ENCODE measurements around the gene KCNK1.

KCNK1 gene

GRCh38 chr1:233613252-233614172, at the start of gene KCNK1:
TSS of gene KCNK1 (plus strand) at chr1:233614106. CDS start at chr1:233614172, 66 bp downstream.
- DNase-seq: peak; percentile 88

DNA sequence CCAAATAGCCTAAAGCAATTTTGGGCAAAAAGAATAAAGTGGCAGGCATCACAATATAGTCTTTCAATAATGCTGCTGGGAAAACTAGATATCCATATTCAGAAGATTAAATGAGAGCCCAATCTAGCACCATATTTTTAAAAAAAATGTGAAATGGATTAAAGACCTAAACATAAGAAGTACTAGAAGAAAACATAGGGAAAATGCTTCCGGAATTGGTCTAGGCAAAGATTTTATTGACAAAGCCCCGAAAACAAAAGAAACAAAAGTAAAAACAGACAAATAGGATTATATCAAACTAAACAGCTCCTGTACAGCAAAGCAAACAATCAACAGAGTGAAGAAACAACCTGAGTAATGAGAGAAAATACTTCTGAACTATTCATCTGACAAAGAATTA, 48.6 kb upstream of the KCNK1 start:
- DNase-seq: no peak

DNA sequence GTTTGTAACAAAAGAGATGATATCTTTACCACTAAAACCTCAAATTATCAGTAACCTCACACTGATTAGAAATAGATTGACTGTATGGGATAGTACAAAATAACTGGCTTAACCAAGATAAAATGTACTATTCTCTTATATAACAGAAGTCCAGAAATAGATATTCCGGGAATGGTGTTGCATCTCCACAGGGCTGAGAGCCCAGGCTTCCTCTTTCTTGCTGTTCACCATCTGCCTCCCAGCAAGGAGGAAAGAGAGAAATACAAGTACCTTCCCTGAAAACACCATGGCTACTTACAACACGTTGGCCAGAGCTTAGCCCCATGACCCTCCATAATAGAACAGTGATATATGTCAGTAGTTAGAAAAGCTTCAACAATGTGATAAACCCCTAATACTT, 47.0 kb upstream of the KCNK1 start:
- no peak for DNase-seq

DNA sequence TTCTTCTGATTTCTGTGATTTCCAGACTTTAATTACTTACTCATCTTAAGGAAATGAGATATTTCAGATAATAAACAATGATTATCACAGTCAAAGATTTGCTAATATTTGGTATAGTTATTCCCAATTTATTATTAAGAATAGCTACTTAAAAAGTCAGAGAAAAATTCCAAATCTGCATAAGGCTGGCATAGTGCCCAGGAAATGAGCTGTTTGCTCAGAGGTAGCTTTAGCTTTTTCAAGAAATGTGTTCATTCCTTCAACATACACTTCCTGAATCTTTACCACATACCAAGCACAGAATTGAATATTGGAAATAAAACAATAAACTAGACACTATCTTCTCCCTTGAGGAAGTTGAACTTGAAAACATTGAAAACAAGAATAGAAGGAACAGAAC, 44.3 kb upstream of the KCNK1 start:
- peak; percentile 50 for DNase-seq

- no peak for DNase-seq
Measured at GRCh38 chr1:233570216-233570615, 43.7 kb upstream of the KCNK1 start.

- no peak for DNase-seq
Measured at GRCh38 chr1:233570706-233571105, 43.2 kb upstream of the KCNK1 start.

GRCh38 chr1:233572896-233573295, 41.0 kb upstream of the KCNK1 start:
- no peak for DNase-seq

DNA sequence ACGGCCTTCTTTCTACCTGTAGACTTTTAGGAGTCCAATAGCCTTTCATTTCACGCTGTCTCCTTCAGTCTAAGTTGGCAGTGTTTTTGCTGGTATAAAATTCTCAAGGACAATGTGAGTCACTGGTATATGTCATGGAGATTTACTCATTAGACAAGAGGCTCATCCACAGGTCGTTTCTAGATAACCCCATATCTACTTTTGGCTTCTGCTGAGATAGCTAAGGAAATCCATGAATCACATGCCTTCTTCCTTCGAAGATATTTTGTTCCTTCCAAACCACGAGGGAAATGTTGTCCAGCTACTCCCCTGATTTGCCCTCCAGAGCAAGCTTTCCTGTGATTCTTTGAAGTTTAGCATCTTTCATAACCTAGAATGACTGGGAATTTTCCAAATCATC, 38.5 kb upstream of the KCNK1 start:
- no peak for DNase-seq

DNA sequence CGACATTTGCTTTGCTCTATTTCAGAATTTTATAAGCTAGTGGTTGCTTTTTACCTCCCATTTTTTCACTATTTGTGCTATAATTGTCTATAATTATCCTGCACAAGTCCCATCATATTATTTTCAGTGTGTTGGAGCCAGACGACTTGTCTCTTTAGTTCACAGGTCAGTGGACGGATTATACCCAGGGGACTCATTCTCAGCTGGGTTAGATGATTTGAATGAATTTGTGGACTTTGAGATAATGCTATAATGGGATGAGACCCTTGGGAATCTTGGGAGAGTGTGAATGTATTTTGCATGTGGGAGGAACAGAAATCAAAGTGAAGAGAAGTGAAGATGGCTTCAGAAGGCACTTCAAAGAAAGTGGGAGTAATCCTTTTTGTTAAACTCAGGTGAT, 31.5 kb upstream of the KCNK1 start:
- DNase-seq: no peak

GRCh38 chr1:233584376-233584775, 29.5 kb upstream of the KCNK1 start:
- no peak for DNase-seq

DNA sequence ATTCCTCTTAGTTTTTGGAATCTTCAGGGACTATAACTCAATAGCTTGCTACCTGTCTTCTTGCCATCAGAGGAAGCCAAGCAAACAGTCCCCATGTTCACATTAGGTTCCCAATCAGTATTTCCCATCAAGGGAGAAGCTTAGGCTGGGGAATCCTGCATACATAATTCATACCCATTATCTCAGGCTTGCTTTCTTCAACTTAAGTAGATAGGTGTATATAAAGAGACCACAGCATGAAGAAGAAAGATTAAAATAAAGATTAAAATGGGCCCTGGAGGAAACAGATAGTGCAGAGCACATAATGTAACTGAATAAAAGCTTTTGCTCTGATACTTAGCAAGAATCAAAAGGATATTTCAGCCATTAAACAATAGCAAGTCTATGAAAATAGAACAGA, 29.0 kb upstream of the KCNK1 start:
- no peak for DNase-seq

GRCh38 chr1:233586301-233586700, 27.6 kb upstream of the KCNK1 start:
- DNase-seq: no peak

DNA sequence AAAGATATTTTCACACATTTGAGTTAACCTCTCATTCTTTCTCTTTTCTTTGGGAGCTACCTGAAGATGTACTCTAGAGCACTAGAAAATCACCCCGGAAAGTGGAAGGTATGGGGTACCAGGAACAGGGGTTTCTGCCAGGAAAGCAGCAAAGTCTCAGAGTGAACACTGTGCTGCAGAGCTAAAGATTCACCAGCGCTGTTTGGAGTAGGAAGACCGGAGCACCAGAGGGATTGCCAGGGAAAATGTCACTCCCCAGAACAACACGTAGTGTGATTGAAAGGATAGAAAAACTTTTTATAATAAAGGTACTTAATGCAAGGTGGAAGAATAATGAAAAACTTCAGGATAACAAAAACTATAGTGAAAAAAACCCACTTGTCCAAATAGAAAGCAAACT, 26.7 kb upstream of the KCNK1 start:
- no peak for DNase-seq

DNA sequence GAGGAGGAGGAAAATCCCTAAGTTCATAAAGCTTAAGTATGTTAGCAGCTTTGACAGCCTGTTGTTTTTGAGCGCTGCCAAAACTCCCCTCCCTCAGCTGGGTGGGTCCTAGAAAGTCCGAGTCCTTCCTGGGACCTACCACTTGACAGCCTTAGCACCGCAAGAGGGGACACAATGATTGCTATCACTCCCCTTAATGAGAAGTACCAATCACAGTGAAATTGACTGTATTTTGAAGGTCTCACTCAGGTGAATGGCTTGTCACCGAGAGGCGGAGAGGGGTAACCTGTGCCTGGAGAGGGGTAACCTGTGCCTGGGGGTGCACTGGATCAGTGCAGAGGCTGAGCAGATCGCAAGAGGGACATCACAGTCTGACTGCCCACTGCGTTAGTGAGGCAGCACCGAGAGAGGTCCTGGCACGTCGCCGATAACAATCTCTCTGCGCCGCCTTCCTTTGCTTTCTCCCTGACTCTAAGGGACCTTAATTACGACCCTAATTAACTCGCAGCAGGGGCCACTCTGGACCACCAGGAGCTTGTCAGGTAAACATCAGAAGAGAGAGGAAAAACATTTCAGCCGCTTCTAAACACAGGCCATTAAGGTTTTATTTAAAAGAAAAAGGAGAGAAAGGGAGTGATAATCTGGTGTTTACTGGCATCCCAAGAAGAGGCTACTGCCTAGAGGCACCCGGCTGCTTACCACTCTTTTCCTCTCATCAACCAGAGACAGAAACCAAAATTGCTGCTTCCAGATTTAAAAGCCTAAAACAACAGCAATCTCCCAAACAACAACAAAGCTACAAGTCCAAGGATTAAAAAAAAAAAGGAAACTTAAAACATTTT, 25.7 kb upstream of the KCNK1 start:
- DNase-seq: no peak

GRCh38 chr1:233597489-233597901, 16.4 kb upstream of the KCNK1 start:
- peak; percentile 75 for DNase-seq

DNA sequence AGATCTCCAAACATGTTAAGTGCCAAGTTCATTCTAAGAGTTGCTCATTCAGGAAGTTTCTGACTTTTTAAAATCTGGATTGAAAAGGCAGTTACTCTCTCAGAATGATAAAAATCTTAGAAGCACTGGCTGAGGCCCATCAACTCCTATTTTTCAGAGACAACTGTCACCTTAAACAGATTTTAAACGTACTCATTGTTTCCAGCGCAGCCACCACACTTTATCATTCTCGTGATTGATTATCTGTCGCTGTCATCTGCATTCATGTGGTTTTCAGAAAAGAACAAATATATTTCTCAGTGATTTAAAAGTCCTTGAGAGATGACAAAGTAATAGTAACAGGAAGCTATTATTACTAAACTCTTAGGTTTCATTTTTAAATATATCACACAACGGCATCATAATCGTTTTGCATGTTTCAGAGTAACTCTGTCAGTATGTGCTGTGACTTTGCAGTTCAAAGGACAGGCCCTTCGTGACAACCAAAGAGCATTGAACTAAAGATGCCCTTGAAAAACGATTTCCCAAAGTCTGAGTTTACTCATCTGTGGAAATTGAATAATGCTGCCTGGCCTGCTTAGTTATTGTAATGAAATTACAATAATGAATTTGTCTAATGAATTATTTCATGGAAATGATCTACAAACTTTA, 14.9 kb upstream of the KCNK1 start:
- DNase-seq: peak; percentile 56

DNA sequence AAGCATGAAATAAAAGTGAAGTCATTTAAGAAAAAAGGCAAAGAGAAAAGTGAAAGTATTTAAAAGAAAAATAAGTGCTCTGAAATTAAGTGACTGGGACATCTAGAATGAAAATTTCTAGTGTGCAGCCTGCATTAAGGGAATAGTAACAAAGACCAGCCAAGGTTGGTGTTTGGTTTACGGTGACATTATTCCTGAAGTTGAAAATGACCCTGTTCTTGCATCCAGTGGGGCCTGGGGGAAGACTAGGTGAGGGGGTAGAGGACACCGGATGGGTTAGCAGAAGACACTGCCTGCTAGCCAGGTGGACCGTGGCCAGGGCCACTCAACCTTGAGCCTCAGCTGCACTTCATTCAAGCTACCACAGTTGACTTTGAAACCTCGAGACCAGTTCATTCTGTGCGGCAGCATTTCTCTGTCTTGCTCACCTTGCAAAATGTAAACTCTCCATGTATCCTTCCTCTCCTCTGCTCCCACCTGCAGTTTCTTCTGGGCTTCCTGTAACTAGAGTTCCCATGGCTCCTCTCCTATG, 14.3 kb upstream of the KCNK1 start:
- DNase-seq: no peak

DNA sequence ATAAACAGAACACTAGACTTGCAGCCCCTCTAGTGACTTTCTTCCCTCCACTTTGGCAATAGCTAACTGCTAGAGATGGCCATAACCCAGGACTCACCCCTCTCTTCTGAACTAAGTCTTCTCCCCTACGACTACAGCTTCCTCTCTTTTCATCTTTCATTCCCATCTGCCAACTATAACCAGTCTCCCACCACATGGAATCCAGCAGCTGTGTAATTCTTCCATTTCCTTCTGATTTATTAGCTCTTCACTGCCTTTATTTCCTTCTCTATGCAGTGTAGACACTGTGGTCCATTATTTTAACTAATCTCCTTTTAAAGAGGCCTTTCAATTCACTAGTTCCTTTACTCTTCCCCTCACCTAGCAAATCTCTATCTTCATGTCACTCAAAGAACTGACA, 13.4 kb upstream of the KCNK1 start:
- DNase-seq: no peak

GRCh38 chr1:233603478-233603877, 10.4 kb upstream of the KCNK1 start:
- peak; percentile 66 for DNase-seq

- DNase-seq: peak; percentile 61
Measured at GRCh38 chr1:233605205-233605604, 8.7 kb upstream of the KCNK1 start.

DNA sequence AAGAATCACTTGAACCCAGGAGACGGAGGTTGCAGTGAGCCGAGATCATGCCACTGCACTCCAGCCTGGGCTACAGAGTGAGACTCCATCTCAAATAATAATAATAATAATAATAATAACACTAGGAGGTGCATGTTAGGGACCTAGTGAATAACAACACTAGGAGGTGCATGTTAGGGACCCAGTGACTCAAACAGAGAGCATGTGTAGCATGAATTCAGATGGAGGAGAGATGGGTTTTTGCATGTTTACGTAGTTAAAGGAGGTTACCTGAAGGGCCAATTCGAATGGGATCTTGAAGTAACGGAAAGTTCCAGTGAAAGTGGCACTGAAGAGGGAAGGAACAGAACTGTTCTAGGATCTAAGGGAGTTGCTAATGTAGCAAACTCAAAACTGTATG, 7.1 kb upstream of the KCNK1 start:
- DNase-seq: no peak

DNA sequence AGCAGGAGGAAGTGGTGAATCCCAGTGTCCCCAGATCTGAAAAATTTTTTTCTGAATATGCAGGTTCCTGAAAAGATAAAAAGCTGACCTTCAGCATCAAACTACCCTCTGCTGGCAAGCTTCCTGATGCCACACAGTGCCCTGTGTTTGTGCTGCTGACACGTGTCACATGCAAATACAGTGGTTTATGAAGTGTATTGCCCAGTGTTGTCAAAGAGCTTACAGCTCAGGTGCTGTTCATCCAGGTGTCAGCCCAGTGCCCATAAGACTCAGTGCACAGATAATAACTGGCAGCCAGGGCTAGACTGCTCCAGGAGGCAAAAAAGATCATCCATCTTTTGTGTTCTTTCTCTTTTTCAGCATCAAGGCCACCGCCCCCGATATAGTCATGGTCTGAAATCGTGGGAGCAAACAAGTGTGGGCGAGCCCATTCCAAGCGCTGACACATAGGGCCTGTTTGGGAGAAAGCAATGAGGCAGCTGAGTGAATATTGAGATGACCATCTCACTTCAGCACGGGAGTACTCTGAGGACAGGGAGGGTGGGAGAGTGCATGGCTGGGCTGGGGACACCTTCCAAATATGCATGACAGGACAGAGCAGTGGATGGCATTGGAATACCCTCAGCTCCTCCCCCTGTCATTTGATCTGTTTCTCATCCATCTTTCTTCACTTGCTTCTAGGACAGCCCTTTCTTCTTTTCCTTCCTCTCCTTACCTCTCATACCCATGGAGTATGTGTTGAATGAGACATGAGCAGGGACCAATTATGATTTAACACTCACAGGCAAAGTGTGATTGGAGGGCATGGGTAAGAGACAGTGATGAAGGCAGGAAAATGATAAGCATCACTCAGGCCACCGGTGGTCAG, 6.4 kb upstream of the KCNK1 start:
- DNase-seq: no peak
